ENCODE data around the gene RNF213.

- TF ChIP-seq, protein P1, sequence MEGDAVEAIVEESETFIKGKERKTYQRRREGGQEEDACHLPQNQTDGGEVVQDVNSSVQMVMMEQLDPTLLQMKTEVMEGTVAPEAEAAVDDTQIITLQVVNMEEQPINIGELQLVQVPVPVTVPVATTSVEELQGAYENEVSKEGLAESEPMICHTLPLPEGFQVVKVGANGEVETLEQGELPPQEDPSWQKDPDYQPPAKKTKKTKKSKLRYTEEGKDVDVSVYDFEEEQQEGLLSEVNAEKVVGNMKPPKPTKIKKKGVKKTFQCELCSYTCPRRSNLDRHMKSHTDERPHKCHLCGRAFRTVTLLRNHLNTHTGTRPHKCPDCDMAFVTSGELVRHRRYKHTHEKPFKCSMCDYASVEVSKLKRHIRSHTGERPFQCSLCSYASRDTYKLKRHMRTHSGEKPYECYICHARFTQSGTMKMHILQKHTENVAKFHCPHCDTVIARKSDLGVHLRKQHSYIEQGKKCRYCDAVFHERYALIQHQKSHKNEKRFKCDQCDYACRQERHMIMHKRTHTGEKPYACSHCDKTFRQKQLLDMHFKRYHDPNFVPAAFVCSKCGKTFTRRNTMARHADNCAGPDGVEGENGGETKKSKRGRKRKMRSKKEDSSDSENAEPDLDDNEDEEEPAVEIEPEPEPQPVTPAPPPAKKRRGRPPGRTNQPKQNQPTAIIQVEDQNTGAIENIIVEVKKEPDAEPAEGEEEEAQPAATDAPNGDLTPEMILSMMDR (IDR thresholded peaks at IDR 0.05), result no peak
- TF ChIP-seq POLR2A (IDR thresholded peaks at IDR 0.05) (no peak), POLR2AphosphoS5 (IDR thresholded peaks at IDR 0.05) (no peak)
Observed at GRCh38 chr17:80223142-80223815, 37.4 kb upstream of the RNF213 start.
